Stomach (tissue), 4 donors: ENCODE results near the gene AUTS2.

ENCODE experiments used
- CTCF ChIP-seq, 7 experiments: fragments of 450-650 bp in 4 of 7; fragments of 200-600 bp in 3 of 7; sonication (generic) in 3 of 7; IDR thresholded peaks; one replicate each; pipeline ENCODE4 v1.5.1; 2016 to 2019; ENCODE audit warnings: antibody characterized with exemption in 7 of 7, control low read depth in 2 of 7, mild to moderate bottlenecking in 1 of 7
- EP300 ChIP-seq: sonication (generic); formaldehyde crosslinking; IDR thresholded peaks from one replicate; pipeline ENCODE4 v1.6.1; 2017; ENCODE audit warnings: antibody characterized with exemption

GRCh38 chr7:70313271-70313670 is 715.0 kb downstream of the AUTS2 start:
- TF ChIP-seq CTCF (IDR thresholded peaks at IDR 0.05) (no peak), EP300 (no peak)
